ENCODE data around the gene TTC6. TPM values are rescaled to one million over a fixed set of nuclear protein-coding genes. Genes with fewer than 3 reads are reported as not detected.

Gene TTC6
- total RNA-seq, 1 donor from 2014 or later = not detected

DNA sequence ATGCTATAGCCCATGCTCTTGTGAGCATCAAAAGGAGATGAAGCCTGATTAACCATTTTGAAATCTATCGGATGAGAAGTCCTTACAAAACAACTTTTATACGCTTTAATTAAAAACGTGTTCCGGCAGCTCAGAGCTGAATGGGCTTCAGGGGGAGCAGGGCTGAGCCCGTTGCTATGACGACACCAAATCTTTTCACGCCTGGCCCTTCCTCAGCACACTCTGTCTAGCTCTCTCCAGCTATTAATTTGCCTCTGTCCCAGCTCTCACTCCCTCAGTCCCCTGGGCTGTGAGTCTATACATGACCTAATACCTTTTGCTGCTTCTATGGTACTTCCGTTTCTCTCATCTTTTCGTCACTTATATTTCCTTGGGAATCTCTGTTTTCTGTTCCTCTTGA, 16.2 kb upstream of the TTC6 start:
- intact Hi-C loops (cut with micrococcal nuclease) = no loop called here
- no peaks in the 10 kb centered on the region for H3K36me3 Mint-ChIP-seq (ENCODE audit: low read depth)
- ATAC-seq (ENCODE audit: low read depth) (no peak), DNase-seq (no peak)
- no peak overlapping the region for H3K4me3 Mint-ChIP-seq
- no peaks in the 10 kb centered on the region for H3K9me3 Mint-ChIP-seq
- no peak overlapping the region for H3K27ac Mint-ChIP-seq
- H3K4me1 Mint-ChIP-seq = no peaks in the 10 kb centered on the region
- ChIA-PET POLR2A (no interaction called here), CTCF (no interaction called here)
- H3K27me3 Mint-ChIP-seq = peaks cover 5% of the 10 kb centered on the region
- TF ChIP-seq CTCF (IDR thresholded peaks at IDR 0.05) = no peak

DNA sequence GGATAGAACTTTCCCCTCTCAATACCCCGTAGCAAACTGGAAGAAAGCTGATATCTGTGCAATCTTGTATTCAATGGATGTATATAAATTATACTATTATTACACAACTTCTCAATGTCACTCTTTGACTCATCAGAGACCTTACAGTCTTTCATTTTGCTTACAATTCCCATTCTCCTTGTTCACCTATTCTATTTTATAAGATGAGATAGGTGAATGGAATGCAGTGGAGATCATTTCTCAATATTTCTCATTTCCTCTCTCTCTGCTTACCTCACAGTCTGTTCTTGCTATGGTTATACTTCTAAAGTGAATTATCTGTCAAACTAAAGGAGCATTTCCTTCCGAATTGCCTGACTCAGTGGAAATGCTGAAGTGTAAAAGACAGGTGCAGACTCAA, 15.3 kb upstream of the TTC6 start:
- H3K27me3 Mint-ChIP-seq = peaks cover 6% of the 10 kb centered on the region

DNA sequence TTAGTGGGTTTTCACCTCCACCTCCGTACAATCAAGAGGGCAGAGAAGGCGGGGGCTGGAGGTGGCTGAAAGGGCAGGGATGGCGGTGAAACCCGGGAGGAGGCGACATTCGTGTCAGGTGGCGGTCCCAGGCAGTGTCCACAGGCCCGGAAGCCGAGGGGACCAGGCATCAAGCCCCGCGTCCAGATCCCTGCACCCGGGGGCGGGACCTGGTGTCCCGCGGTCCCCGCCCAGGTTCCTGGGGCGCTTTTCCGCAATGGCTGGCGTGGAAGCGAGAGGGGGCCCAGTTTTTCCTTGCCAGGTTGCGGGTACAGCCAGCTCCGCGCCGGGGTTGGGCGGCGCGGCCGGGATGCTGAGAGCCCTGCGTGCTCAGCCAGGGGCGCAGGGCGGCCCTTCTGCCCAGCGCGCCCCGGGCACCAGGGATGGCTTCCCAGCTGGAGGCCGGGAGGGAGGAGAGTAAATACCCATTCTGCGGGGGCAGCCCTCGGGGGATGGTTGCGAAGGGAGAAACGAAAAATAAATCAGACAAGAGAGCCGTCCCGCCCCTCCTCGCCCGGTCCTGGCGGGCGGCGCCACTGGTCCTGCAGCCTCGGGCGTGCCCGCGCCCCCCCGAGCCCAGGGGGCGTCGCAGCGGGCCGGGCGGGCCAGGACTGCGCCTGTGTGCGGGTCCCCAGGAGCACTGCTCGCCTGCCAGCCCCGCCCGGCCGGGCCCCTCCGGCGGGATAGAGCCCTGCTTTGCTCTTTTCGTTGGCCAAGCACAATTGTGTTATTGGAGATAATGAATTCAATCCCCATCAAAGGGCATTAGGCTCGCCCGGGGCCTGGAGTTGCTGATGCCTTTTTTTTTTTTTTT, 11.8 kb upstream of the TTC6 start:
- Mint-ChIP-seq H3K27me3 (peaks cover 31% of the 10 kb centered on the region), H3K4me1 (no peaks in the 10 kb centered on the region), H3K9me3 (no peaks in the 10 kb centered on the region), H3K27ac (no peak overlapping the region), H3K4me3 (no peak overlapping the region), H3K36me3 (ENCODE audit: low read depth) (no peaks in the 10 kb centered on the region)
- POLR2A ChIA-PET = no interaction called here
- DNase-seq (no peak), ATAC-seq (ENCODE audit: low read depth) (no peak)
- CTCF ChIA-PET = no interaction called here
- intact Hi-C loops (cut with micrococcal nuclease) = no loop called here
- TF ChIP-seq CTCF (IDR thresholded peaks at IDR 0.05) = no peak

More for the DNA sequence above, 15.3 kb upstream of the TTC6 start:
- CTCF ChIA-PET = no interaction called here
- POLR2A ChIA-PET = no interaction called here
- DNase-seq (no peak), ATAC-seq (ENCODE audit: low read depth) (no peak)
- Mint-ChIP-seq H3K4me1 (no peaks in the 10 kb centered on the region), H3K4me3 (no peak overlapping the region), H3K27ac (no peak overlapping the region), H3K36me3 (ENCODE audit: low read depth) (no peaks in the 10 kb centered on the region), H3K9me3 (no peaks in the 10 kb centered on the region)
- TF ChIP-seq CTCF (IDR thresholded peaks at IDR 0.05) = no peak
- intact Hi-C loops (cut with micrococcal nuclease) = no loop called here

- ChIA-PET POLR2A (interaction anchor here (0.8 kb wide), 1 partner anchor 41 kb away, joined by 11 read pairs; no protein-coding TSS in a partner anchor), CTCF (no interaction called here)
- H3K27me3 Mint-ChIP-seq = peaks cover 40% of the 10 kb centered on the region
- ATAC-seq (ENCODE audit: low read depth) = no peak
- H3K27ac Mint-ChIP-seq = no peak overlapping the region
- no peak overlapping the region for H3K4me3 Mint-ChIP-seq
- no peaks in the 10 kb centered on the region for H3K9me3 Mint-ChIP-seq
- no peaks in the 10 kb centered on the region for H3K36me3 Mint-ChIP-seq (ENCODE audit: low read depth)
- H3K4me1 Mint-ChIP-seq = no peaks in the 10 kb centered on the region
- no peak for DNase-seq
- TF ChIP-seq CTCF (IDR thresholded peaks at IDR 0.05) = no peak
- intact Hi-C loops (cut with micrococcal nuclease) = no loop called here
These were observed 11.0 kb upstream of the TTC6 start for GRCh38 chr14:37584211-37585100.

- H3K27me3 Mint-ChIP-seq = peaks cover 44% of the 10 kb centered on the region
- no peaks in the 10 kb centered on the region for H3K9me3 Mint-ChIP-seq
- no peak overlapping the region for H3K4me3 Mint-ChIP-seq
- DNase-seq (no peak), ATAC-seq (ENCODE audit: low read depth) (no peak)
- no peaks in the 10 kb centered on the region for H3K4me1 Mint-ChIP-seq
- no peak for TF ChIP-seq CTCF (IDR thresholded peaks at IDR 0.05)
- intact Hi-C loops (cut with micrococcal nuclease) = no loop called here
- H3K36me3 Mint-ChIP-seq (ENCODE audit: low read depth) = no peaks in the 10 kb centered on the region
- ChIA-PET CTCF (no interaction called here), POLR2A (interaction anchor here (0.8 kb wide), 1 partner anchor 41 kb away, joined by 11 read pairs; no protein-coding TSS in a partner anchor)
- H3K27ac Mint-ChIP-seq = no peak overlapping the region
These were observed 10.3 kb upstream of the TTC6 start for GRCh38 chr14:37585101-37585511.
